Measurements from ENCODE around the gene SIN3B. TPM values are rescaled to one million over a fixed set of nuclear protein-coding genes. Genes with fewer than 3 reads are reported as not detected.

The SIN3B gene
- total and polyA plus RNA-seq, 9 of the 15 experiments (the other 6 are each of a cell fraction or from before 2014, with no cell fraction given) = 0.51 to 34.2 (median 14.3) TPM

DNA sequence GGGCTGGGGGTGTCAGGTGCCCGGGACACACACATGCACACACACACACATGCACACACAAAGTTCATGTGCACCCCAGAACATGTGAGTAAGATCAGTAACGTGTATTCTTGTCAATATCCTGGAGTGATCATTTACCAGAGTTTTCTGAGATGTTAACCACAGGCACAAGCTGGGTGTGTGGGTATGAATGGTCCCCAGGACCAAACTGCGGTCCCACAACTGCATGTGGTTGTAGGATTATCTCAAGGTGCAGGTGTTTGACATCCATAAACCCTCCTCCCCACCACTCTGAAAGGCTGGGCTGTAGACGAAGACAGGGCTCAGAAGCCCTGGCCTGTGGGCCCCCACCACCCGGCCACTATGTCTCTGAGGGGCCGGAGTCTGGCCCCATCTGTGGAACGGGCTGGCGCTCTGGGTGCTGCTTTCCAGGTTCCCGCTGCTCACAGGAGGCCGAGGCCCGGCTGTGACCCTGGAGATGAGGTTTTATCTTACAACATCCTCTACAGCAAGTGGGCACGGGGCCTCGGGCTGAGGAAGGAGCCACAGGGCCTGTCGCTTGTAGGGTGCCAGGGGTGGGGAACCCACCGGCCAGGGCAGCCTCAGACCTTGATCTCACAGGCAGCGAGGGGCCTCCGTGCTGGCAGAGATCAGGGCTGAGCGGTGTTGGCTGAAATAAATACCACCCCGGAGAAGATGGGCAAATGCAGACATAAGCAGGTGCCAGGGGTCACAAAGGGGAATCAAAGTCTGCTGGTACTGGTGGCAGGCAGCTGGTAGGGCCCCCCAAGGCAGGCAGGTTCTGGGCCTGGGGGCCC, 63.9 kb downstream of the SIN3B start (continued):
- TF ChIP-seq, protein P1, sequence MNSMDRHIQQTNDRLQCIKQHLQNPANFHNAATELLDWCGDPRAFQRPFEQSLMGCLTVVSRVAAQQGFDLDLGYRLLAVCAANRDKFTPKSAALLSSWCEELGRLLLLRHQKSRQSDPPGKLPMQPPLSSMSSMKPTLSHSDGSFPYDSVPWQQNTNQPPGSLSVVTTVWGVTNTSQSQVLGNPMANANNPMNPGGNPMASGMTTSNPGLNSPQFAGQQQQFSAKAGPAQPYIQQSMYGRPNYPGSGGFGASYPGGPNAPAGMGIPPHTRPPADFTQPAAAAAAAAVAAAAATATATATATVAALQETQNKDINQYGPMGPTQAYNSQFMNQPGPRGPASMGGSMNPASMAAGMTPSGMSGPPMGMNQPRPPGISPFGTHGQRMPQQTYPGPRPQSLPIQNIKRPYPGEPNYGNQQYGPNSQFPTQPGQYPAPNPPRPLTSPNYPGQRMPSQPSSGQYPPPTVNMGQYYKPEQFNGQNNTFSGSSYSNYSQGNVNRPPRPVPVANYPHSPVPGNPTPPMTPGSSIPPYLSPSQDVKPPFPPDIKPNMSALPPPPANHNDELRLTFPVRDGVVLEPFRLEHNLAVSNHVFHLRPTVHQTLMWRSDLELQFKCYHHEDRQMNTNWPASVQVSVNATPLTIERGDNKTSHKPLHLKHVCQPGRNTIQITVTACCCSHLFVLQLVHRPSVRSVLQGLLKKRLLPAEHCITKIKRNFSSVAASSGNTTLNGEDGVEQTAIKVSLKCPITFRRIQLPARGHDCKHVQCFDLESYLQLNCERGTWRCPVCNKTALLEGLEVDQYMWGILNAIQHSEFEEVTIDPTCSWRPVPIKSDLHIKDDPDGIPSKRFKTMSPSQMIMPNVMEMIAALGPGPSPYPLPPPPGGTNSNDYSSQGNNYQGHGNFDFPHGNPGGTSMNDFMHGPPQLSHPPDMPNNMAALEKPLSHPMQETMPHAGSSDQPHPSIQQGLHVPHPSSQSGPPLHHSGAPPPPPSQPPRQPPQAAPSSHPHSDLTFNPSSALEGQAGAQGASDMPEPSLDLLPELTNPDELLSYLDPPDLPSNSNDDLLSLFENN (IDR thresholded peaks at IDR 0.05; ENCODE audit: low read depth in 2 of 2, low read length in 2 of 2) = 0 out of 4 replicates have a peak, but pooled peaks of 1 of the 2 experiments have one; percentile 6
- TF ChIP-seq HNRNPLL (IDR thresholded peaks at IDR 0.05; ENCODE audit: low read depth, low read length, poor library complexity, severe bottlenecking) (no peak), ZNF217 (CRISPR knock-in tag; IDR thresholded peaks at IDR 0.05) (no peak), POLR2AphosphoS5 (IDR thresholded peaks at IDR 0.05; ENCODE audit: control insufficient read depth, insufficient read depth, low read depth, low read length) (peak; percentile 40; the same call in 1 of the 2 replicates), ZNF263 (CRISPR knock-in tag; IDR thresholded peaks at IDR 0.05; ENCODE audit: borderline replicate concordance) (no peak), MAFF (IDR thresholded peaks at IDR 0.05; ENCODE audit: low read length) (no peak), ZNF561 (CRISPR knock-in tag; conservative IDR thresholded peaks at IDR 0.05) (no peak), LEF1 (IDR thresholded peaks at IDR 0.05) (no peak), HLTF (IDR thresholded peaks at IDR 0.05) (no peak), FOXA1 (IDR thresholded peaks at IDR 0.05; ENCODE audit: borderline replicate concordance) (no peak), SP1 (CRISPR knock-in tag; IDR thresholded peaks at IDR 0.05) (0 out of 2 replicates have a peak, but pooled peaks have one; percentile 26), GABPA (tag; conservative IDR thresholded peaks at IDR 0.05; ENCODE audit: low read depth) (no peak), CREB1 (IDR thresholded peaks at IDR 0.05) (no peak), CREB1 (CRISPR knock-in tag; IDR thresholded peaks at IDR 0.05) (no peak), ZNF778 (CRISPR knock-in tag; IDR thresholded peaks at IDR 0.05) (no peak)
- TF ChIP-seq, protein P2, sequence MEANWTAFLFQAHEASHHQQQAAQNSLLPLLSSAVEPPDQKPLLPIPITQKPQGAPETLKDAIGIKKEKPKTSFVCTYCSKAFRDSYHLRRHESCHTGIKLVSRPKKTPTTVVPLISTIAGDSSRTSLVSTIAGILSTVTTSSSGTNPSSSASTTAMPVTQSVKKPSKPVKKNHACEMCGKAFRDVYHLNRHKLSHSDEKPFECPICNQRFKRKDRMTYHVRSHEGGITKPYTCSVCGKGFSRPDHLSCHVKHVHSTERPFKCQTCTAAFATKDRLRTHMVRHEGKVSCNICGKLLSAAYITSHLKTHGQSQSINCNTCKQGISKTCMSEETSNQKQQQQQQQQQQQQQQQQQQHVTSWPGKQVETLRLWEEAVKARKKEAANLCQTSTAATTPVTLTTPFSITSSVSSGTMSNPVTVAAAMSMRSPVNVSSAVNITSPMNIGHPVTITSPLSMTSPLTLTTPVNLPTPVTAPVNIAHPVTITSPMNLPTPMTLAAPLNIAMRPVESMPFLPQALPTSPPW (CRISPR knock-in tag; IDR thresholded peaks at IDR 0.05) = peak; percentile 35
- TF ChIP-seq, protein P3, sequence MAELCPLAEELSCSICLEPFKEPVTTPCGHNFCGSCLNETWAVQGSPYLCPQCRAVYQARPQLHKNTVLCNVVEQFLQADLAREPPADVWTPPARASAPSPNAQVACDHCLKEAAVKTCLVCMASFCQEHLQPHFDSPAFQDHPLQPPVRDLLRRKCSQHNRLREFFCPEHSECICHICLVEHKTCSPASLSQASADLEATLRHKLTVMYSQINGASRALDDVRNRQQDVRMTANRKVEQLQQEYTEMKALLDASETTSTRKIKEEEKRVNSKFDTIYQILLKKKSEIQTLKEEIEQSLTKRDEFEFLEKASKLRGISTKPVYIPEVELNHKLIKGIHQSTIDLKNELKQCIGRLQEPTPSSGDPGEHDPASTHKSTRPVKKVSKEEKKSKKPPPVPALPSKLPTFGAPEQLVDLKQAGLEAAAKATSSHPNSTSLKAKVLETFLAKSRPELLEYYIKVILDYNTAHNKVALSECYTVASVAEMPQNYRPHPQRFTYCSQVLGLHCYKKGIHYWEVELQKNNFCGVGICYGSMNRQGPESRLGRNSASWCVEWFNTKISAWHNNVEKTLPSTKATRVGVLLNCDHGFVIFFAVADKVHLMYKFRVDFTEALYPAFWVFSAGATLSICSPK (IDR thresholded peaks at IDR 0.05; ENCODE audit: borderline replicate concordance) = no peak
- TF ChIP-seq, protein P4, sequence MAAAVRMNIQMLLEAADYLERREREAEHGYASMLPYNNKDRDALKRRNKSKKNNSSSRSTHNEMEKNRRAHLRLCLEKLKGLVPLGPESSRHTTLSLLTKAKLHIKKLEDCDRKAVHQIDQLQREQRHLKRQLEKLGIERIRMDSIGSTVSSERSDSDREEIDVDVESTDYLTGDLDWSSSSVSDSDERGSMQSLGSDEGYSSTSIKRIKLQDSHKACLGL (CRISPR knock-in tag; IDR thresholded peaks at IDR 0.05; ENCODE audit: borderline replicate concordance, poor library complexity, severe bottlenecking) = no peak
- TF ChIP-seq, protein P5, sequence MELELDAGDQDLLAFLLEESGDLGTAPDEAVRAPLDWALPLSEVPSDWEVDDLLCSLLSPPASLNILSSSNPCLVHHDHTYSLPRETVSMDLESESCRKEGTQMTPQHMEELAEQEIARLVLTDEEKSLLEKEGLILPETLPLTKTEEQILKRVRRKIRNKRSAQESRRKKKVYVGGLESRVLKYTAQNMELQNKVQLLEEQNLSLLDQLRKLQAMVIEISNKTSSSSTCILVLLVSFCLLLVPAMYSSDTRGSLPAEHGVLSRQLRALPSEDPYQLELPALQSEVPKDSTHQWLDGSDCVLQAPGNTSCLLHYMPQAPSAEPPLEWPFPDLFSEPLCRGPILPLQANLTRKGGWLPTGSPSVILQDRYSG (tag; conservative IDR thresholded peaks at IDR 0.05; ENCODE audit: low read depth) = no peak
